Measurements from ENCODE around the gene POMT2. TPM values are rescaled to one million over a fixed set of nuclear protein-coding genes. Genes with fewer than 3 reads are reported as not detected.

The POMT2 gene
- total and polyA plus RNA-seq, 5 donors, result 8.3 to 21.9 (median 15.5) TPM

- Histone ChIP-seq H3K27me3 (ENCODE audit: control insufficient read depth, insufficient read depth) (no peaks in the 10 kb centered on the region), H3K4me1 (ENCODE audit: control insufficient read depth, insufficient read depth, low read length) (no peaks in the 10 kb centered on the region), H3K4me3 (ENCODE audit: low read length) (no peak overlapping the region), H3K27ac (ENCODE audit: low read length) (no peak overlapping the region), H3K9me3 (ENCODE audit: control insufficient read depth, low read length) (no peaks in the 10 kb centered on the region)
- ATAC-seq, result no peak
- no peak for DNase-seq
- intact Hi-C loops (cut with DNase I), result no loop called here
- WGBS, result 90% methylated on average over 16 of the region's 16 CpGs
These were observed 81.3 kb downstream of the POMT2 start for GRCh38 chr14:77239412-77239811.

DNA sequence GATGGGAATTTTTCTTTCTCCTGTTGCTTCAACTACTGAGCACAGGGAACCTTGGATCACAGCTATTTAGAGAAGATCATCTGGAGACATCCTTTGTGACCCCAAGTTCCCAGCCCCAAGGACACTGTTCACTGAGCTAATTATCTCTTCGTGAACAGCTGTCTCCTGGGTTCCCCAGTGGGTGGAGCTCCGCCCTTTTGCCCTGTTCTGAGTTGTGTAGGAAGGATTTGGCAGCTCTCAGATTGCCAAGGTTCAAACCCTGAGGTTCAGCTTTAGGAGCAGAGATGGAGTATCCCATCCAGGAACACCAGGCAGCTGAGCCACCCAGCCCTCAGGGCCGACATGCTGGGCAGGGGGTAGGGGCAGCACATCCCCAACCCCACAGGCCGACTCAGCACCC, 81.7 kb downstream of the POMT2 start:
- intact Hi-C loops (cut with DNase I), result no loop called here
- Histone ChIP-seq H3K27ac (ENCODE audit: low read length) (no peak overlapping the region), H3K4me1 (ENCODE audit: control insufficient read depth, insufficient read depth, low read length) (no peaks in the 10 kb centered on the region), H3K27me3 (ENCODE audit: control insufficient read depth, insufficient read depth) (no peaks in the 10 kb centered on the region), H3K4me3 (ENCODE audit: low read length) (no peak overlapping the region), H3K9me3 (ENCODE audit: control insufficient read depth, low read length) (no peaks in the 10 kb centered on the region)
- WGBS, result 45% methylated on average over 4 of the region's 4 CpGs
- DNase-seq (no peak), ATAC-seq (no peak)

DNA sequence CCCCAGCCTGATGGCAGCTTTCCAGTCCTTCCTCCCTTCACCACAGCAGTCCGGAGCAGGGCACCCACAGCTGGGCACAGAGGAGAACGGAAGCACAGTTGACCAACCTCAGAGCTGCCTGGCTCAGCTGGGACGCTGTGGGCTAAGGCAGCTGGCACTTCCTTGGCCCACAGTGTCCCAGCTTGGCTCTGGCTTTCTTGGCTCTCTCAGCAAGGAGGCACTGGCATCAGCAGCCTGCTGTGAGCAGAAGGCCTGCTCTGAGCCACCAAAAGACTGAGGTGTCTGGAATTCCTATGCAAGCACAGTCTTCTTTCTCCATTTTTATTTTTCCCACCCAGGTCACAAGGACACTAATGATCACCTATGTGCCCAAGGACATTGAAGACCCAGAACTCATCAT, 82.3 kb downstream of the POMT2 start:
- ATAC-seq, result no peak

GRCh38 chr14:77236814-77237213, 83.9 kb downstream of the POMT2 start:
- no peak overlapping the region for H3K27ac ChIP-seq (ENCODE audit: low read length)
- no peaks in the 10 kb centered on the region for H3K9me3 ChIP-seq (ENCODE audit: control insufficient read depth, low read length)
- DNase-seq (no peak), ATAC-seq (no peak)
- WGBS, result 63% methylated on average over 7 of the region's 7 CpGs
- H3K27me3 ChIP-seq (ENCODE audit: control insufficient read depth, insufficient read depth), result no peaks in the 10 kb centered on the region
- intact Hi-C loops (cut with DNase I), result no loop called here
- H3K4me3 ChIP-seq (ENCODE audit: low read length), result no peak overlapping the region
- H3K4me1 ChIP-seq (ENCODE audit: control insufficient read depth, insufficient read depth, low read length), result no peaks in the 10 kb centered on the region

More for the DNA sequence above, 82.3 kb downstream of the POMT2 start:
- H3K27me3 ChIP-seq (ENCODE audit: control insufficient read depth, insufficient read depth), result no peaks in the 10 kb centered on the region
- no peak for DNase-seq
- no peak overlapping the region for H3K4me3 ChIP-seq (ENCODE audit: low read length)
- intact Hi-C loops (cut with DNase I), result no loop called here
- no peak overlapping the region for H3K27ac ChIP-seq (ENCODE audit: low read length)
- WGBS, result 75% methylated on average over 3 of the region's 3 CpGs
- no peaks in the 10 kb centered on the region for H3K9me3 ChIP-seq (ENCODE audit: control insufficient read depth, low read length)
- H3K4me1 ChIP-seq (ENCODE audit: control insufficient read depth, insufficient read depth, low read length), result no peaks in the 10 kb centered on the region

DNA sequence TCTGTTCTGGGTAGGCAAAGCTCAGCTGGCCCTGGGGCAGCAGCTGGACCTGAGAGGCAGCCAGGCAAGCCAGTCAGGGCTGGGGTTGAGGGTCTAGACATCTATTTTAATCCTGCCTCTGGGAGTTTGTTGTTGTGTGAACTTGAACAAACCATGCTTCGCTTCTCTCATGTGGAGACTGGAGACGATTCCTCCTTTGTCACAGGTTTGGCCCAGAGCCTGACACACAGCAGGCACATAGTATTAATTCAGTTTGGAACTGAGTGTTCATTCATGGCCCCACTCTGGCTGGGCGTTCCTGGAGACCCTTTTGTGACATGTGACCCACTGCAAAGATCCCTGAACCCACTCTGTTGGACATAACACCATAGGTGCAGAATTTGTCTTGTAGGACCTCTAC, 89.0 kb downstream of the POMT2 start:
- WGBS, result 72% methylated on average over 3 of the region's 3 CpGs
- Histone ChIP-seq H3K9me3 (ENCODE audit: control insufficient read depth, low read length) (no peaks in the 10 kb centered on the region), H3K4me3 (ENCODE audit: low read length) (no peak overlapping the region), H3K27me3 (ENCODE audit: control insufficient read depth, insufficient read depth) (no peaks in the 10 kb centered on the region), H3K4me1 (ENCODE audit: control insufficient read depth, insufficient read depth, low read length) (no peaks in the 10 kb centered on the region), H3K27ac (ENCODE audit: low read length) (no peak overlapping the region)
- intact Hi-C loops (cut with DNase I), result no loop called here
- DNase-seq, result no peak
- ATAC-seq, result no peak

DNA sequence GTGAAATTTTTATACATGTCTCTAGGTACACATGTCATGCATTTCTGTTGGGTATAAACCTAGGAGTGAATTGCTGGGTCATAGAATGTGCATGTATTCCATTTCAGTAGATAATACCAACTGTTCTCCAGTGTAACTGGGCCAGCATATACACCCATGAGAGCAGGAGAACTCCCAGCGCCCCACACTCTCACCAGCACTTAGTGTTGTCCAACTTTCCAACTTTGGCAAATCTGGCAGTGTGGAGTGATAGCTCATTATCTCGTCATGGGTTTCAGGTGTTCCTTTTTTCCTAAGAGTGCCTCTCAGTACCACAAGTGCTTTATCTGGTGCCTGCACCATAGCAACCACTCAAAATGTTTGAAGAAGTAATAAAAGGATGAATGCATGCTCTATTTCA, 89.8 kb downstream of the POMT2 start:
- Histone ChIP-seq H3K4me3 (ENCODE audit: low read length) (no peak overlapping the region), H3K4me1 (ENCODE audit: control insufficient read depth, insufficient read depth, low read length) (no peaks in the 10 kb centered on the region), H3K9me3 (ENCODE audit: control insufficient read depth, low read length) (no peaks in the 10 kb centered on the region), H3K27me3 (ENCODE audit: control insufficient read depth, insufficient read depth) (no peaks in the 10 kb centered on the region), H3K27ac (ENCODE audit: low read length) (no peak overlapping the region)
- intact Hi-C loops (cut with DNase I), result no loop called here
- DNase-seq, result no peak
- no peak for ATAC-seq
- 76% methylated on average over 2 of the region's 2 CpGs for WGBS

GRCh38 chr14:77228056-77228455, 92.6 kb downstream of the POMT2 start:
- Histone ChIP-seq H3K4me3 (ENCODE audit: low read length) (no peak overlapping the region), H3K27me3 (ENCODE audit: control insufficient read depth, insufficient read depth) (no peaks in the 10 kb centered on the region), H3K4me1 (ENCODE audit: control insufficient read depth, insufficient read depth, low read length) (no peaks in the 10 kb centered on the region), H3K9me3 (ENCODE audit: control insufficient read depth, low read length) (no peaks in the 10 kb centered on the region), H3K27ac (ENCODE audit: low read length) (no peak overlapping the region)
- intact Hi-C loops (cut with DNase I), result loop anchor here in 1 of 4 donors (5.0 kb wide), 1 partner anchor 371 kb away; no protein-coding TSS in a partner anchor
- no peak for ATAC-seq
- WGBS, result 68% methylated on average over 6 of the region's 6 CpGs
- no peak for DNase-seq

DNA sequence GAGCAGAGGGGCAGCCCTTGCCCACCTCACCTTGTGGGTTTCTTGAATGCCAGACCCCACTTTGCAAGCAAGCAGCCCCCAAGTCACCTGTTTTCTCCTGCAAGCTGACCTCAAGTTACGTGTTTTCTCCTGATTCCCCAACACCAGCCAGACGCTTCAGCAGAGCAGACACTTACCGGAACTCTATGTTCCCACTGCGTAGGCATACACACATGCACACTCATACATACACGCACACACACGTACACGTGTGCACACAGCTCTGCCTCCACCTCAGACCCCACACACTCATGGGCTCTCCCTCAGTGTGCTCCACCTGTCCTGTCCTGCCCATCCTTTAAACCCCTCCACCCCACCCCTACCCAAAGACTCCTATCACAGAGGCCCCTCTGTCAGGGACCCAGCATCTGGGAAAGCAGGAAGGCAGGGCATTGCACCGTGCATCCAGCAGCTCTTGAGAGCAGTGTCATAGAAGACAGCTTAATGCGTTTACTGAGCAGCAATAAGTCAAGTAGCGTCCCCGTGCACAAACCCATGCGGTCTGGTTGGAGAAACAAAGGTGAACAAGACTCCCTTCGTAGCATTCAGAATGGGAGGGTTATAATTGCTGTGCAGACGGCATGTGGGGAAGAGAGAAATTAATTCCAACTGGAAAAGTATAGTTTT, 94.7 kb downstream of the POMT2 start:
- ATAC-seq (no peak), DNase-seq (no peak)
- H3K9me3 ChIP-seq (ENCODE audit: control insufficient read depth, low read length), result no peaks in the 10 kb centered on the region
- intact Hi-C loops (cut with DNase I), result loop anchor here in 1 of 4 donors (5.0 kb wide), 1 partner anchor 369 kb away; no protein-coding TSS in a partner anchor
- no peaks in the 10 kb centered on the region for H3K4me1 ChIP-seq (ENCODE audit: control insufficient read depth, insufficient read depth, low read length)
- 79% methylated on average over 14 of the region's 14 CpGs for whole genome bisulfite sequencing
- H3K27me3 ChIP-seq (ENCODE audit: control insufficient read depth, insufficient read depth), result no peaks in the 10 kb centered on the region
- H3K4me3 ChIP-seq (ENCODE audit: low read length), result no peak overlapping the region
- H3K27ac ChIP-seq (ENCODE audit: low read length), result no peak overlapping the region

- no peaks in the 10 kb centered on the region for H3K4me1 ChIP-seq (ENCODE audit: control insufficient read depth, insufficient read depth, low read length)
- no peaks in the 10 kb centered on the region for H3K9me3 ChIP-seq (ENCODE audit: control insufficient read depth, low read length)
- DNase-seq (no peak), ATAC-seq (no peak)
- 62% methylated on average over 12 of the region's 12 CpGs for whole genome bisulfite sequencing
- H3K27ac ChIP-seq (ENCODE audit: low read length), result no peak overlapping the region
- H3K27me3 ChIP-seq (ENCODE audit: control insufficient read depth, insufficient read depth), result no peaks in the 10 kb centered on the region
- H3K4me3 ChIP-seq (ENCODE audit: low read length), result no peak overlapping the region
- intact Hi-C loops (cut with DNase I), result loop anchor here in 1 of 4 donors (5.0 kb wide), 1 partner anchor 368 kb away; no protein-coding TSS in a partner anchor
These were observed 95.4 kb downstream of the POMT2 start for GRCh38 chr14:77225254-77225653.

Small RNA genes lying within 50 kb of the gene (microRNA-seq; reads per million reads assigned to microRNA genes)
- 0 reads per million in 2 donors for gene MIR1260A

Other genes with a start within 250 kb of the POMT2 start
- gene CIPC, start 222.6 kb downstream of the POMT2 start, total RNA-seq, result 10 to 100 TPM; 54.3 to 73.1 (median 65.9) TPM
- 28.1 TPM for gene CIPC, start 222.6 kb downstream of the POMT2 start, polyA plus RNA-seq
- not detected for gene ZDHHC22, start 179.1 kb downstream of the POMT2 start, total RNA-seq
- gene ZDHHC22, start 179.1 kb downstream of the POMT2 start, polyA plus RNA-seq, result not detected
- gene TMEM63C, start 139.1 kb downstream of the POMT2 start, total RNA-seq, result under 1 TPM in 3 of 4 donors, not detected in 1; 0.03 to 0.23 (median 0.14) TPM
- 0.11 TPM for gene TMEM63C, start 139.1 kb downstream of the POMT2 start, polyA plus RNA-seq
- gene NGB, start 49.7 kb downstream of the POMT2 start, total RNA-seq, result not detected
- not detected for gene NGB, start 49.7 kb downstream of the POMT2 start, polyA plus RNA-seq
- 1 to 10 TPM; 4.5 to 8.3 (median 5.8) TPM for gene GSTZ1, start 153 bp upstream of the POMT2 start, total RNA-seq
- gene GSTZ1, start 153 bp upstream of the POMT2 start, polyA plus RNA-seq, result 8.5 TPM
- gene TMED8, start 56.2 kb upstream of the POMT2 start, total RNA-seq, result 1 to 10 TPM; 6.4 to 7.5 (median 6.7) TPM
- gene TMED8, start 56.2 kb upstream of the POMT2 start, polyA plus RNA-seq, result 2.4 TPM
- gene SAMD15, start 56.5 kb upstream of the POMT2 start, total RNA-seq, result under 1 TPM in 3 of 4 donors, not detected in 1; 0.24 to 0.49 (median 0.39) TPM
- gene SAMD15, start 56.5 kb upstream of the POMT2 start, polyA plus RNA-seq, result 0.07 TPM
- gene NOXRED1, start 102.6 kb upstream of the POMT2 start, total RNA-seq, result under 1 TPM in 2 of 4 donors, not detected in 2; 0.24 to 0.31 TPM
- 0.09 TPM for gene NOXRED1, start 102.6 kb upstream of the POMT2 start, polyA plus RNA-seq
- gene VIPAS39, start 136.7 kb upstream of the POMT2 start, total RNA-seq, result 10 to 100 TPM; 10.6 to 14.7 (median 11.9) TPM
- 8.5 TPM for gene VIPAS39, start 136.7 kb upstream of the POMT2 start, polyA plus RNA-seq
- gene AHSA1, start 137.2 kb upstream of the POMT2 start, total RNA-seq, result 100 to 1,000 TPM; 115 to 211 (median 175) TPM
- 188 TPM for gene AHSA1, start 137.2 kb upstream of the POMT2 start, polyA plus RNA-seq
- gene ISM2, start 177.9 kb upstream of the POMT2 start, total RNA-seq, result not detected
- not detected for gene ISM2, start 177.9 kb upstream of the POMT2 start, polyA plus RNA-seq

All from right cardiac atrium (tissue), 5 donors.